ENCODE data around the gene SNAP29.

SNAP29 gene

GRCh38 chr22:20919718-20920117 lies 60.9 kb downstream of the SNAP29 start:
- Histone ChIP-seq H4K20me1 (ENCODE audit: insufficient read depth, low read length) (peaks cover 6% of the 10 kb centered on the region; the same call in 1 of the 2 replicates), H3K9ac (ENCODE audit: low read length) (peak overlapping the region; percentile 93), H3F3A (ENCODE audit: insufficient read depth, low read length) (no peaks in the 10 kb centered on the region), H3K4me1 (ENCODE audit: insufficient read depth, low read length, severe bottlenecking) (peaks cover 54% of the 10 kb centered on the region), H2AFZ (ENCODE audit: low read length) (no peak overlapping the region), H3K4me2 (ENCODE audit: low read length) (peak overlapping the region; percentile 87), H3K4me3 (ENCODE audit: low read depth, low read length, poor library complexity, severe bottlenecking) (peak overlapping the region; percentile 93), H3K27ac (ENCODE audit: low read depth, low read length, poor library complexity, severe bottlenecking) (peak overlapping the region; percentile 14), H3K27me3 (ENCODE audit: insufficient read depth, low read length) (no peaks in the 10 kb centered on the region), H3K79me2 (ENCODE audit: insufficient read depth, low read length) (peaks cover 71% of the 10 kb centered on the region), H3K9me3 (ENCODE audit: low read length) (no peaks in the 10 kb centered on the region), H3K36me3 (ENCODE audit: insufficient read depth, low read length) (peaks cover 12% of the 10 kb centered on the region; the same call in 1 of the 2 replicates), H3K9me2 (ENCODE audit: low read depth, low read length) (no peaks in the 10 kb centered on the region)
- TF ChIP-seq CTCF (IDR thresholded peaks at IDR 0.05; ENCODE audit: low read length) (no peak), EZH2 (IDR thresholded peaks at IDR 0.05; ENCODE audit: borderline replicate concordance, low read length) (no peak)

GRCh38 chr22:20920881-20921203 lies 62.0 kb downstream of the SNAP29 start:
- peak overlapping the region; percentile 87 for H3K4me2 ChIP-seq (ENCODE audit: low read length)
- no peaks in the 10 kb centered on the region for H3K9me2 ChIP-seq (ENCODE audit: low read depth, low read length)
- peak overlapping the region; percentile 14 for H3K27ac ChIP-seq (ENCODE audit: low read depth, low read length, poor library complexity, severe bottlenecking)
- H3F3A ChIP-seq (ENCODE audit: insufficient read depth, low read length): no peaks in the 10 kb centered on the region
- H3K27me3 ChIP-seq (ENCODE audit: insufficient read depth, low read length): no peaks in the 10 kb centered on the region
- H3K4me1 ChIP-seq (ENCODE audit: insufficient read depth, low read length, severe bottlenecking): peaks cover 66% of the 10 kb centered on the region
- TF ChIP-seq CTCF (IDR thresholded peaks at IDR 0.05; ENCODE audit: low read length): no peak
- TF ChIP-seq EZH2 (IDR thresholded peaks at IDR 0.05; ENCODE audit: borderline replicate concordance, low read length): no peak
- H3K9me3 ChIP-seq (ENCODE audit: low read length): no peaks in the 10 kb centered on the region
- H3K36me3 ChIP-seq (ENCODE audit: insufficient read depth, low read length): peaks cover 12% of the 10 kb centered on the region; the same call in 1 of the 2 replicates
- H3K9ac ChIP-seq (ENCODE audit: low read length): peak overlapping the region; percentile 93
- H4K20me1 ChIP-seq (ENCODE audit: insufficient read depth, low read length): peaks cover 6% of the 10 kb centered on the region; the same call in 1 of the 2 replicates
- no peak overlapping the region for H2AFZ ChIP-seq (ENCODE audit: low read length)
- H3K4me3 ChIP-seq (ENCODE audit: low read depth, low read length, poor library complexity, severe bottlenecking): peak overlapping the region; percentile 93
- H3K79me2 ChIP-seq (ENCODE audit: insufficient read depth, low read length): peaks cover 82% of the 10 kb centered on the region

- Histone ChIP-seq H3K79me2 (ENCODE audit: insufficient read depth, low read length) (peaks cover 96% of the 10 kb centered on the region), H3K4me1 (ENCODE audit: insufficient read depth, low read length, severe bottlenecking) (peaks cover 67% of the 10 kb centered on the region), H3K9ac (ENCODE audit: low read length) (no peak overlapping the region; the same call in 1 of the 2 replicates), H3K27ac (ENCODE audit: low read depth, low read length, poor library complexity, severe bottlenecking) (no peak overlapping the region), H3K36me3 (ENCODE audit: insufficient read depth, low read length) (peaks cover 16% of the 10 kb centered on the region; the same call in 1 of the 2 replicates), H3K9me2 (ENCODE audit: low read depth, low read length) (no peaks in the 10 kb centered on the region), H3F3A (ENCODE audit: insufficient read depth, low read length) (no peaks in the 10 kb centered on the region), H3K9me3 (ENCODE audit: low read length) (no peaks in the 10 kb centered on the region), H3K4me3 (ENCODE audit: low read depth, low read length, poor library complexity, severe bottlenecking) (peak overlapping the region; percentile 93), H2AFZ (ENCODE audit: low read length) (no peak overlapping the region), H4K20me1 (ENCODE audit: insufficient read depth, low read length) (peaks cover 8% of the 10 kb centered on the region; the same call in 1 of the 2 replicates), H3K27me3 (ENCODE audit: insufficient read depth, low read length) (no peaks in the 10 kb centered on the region), H3K4me2 (ENCODE audit: low read length) (peak overlapping the region; percentile 87; the same call in 1 of the 2 replicates)
- TF ChIP-seq CTCF (IDR thresholded peaks at IDR 0.05; ENCODE audit: low read length) (no peak), EZH2 (IDR thresholded peaks at IDR 0.05; ENCODE audit: borderline replicate concordance, low read length) (no peak)
These were observed 63.4 kb downstream of the SNAP29 start for GRCh38 chr22:20922141-20922751.

Data from OCI-LY1 (cell line).